H1 (cell line): ENCODE measurements around the gene ZNF423. TPM values are rescaled to one million over a fixed set of nuclear protein-coding genes. Genes with fewer than 3 reads are reported as not detected.

Source experiments
- CTCF ChIA-PET: fragments of 300-600 bp; sonication (Branson Sonifier 250); formaldehyde crosslinking; loops from one replicate; lab custom pipeline; 2021; ENCODE audit not compliant: partially characterized antibody; lab: Charles Lee
- POLR2A ChIA-PET: fragments of 300-600 bp; sonication (Branson Sonifier 250); formaldehyde crosslinking; loops from one replicate; lab custom pipeline; 2021; ENCODE audit warnings: inconsistent platforms; ENCODE audit not compliant: partially characterized antibody; lab: Charles Lee
- DNase-seq, 2 experiments: peaks; one replicate each; pipeline versions ENCODE4 v3.0.0 to v3.0.0-alpha.2; 2010 to 2022; ENCODE audit warnings: low spot score in 2 of 2, low read depth in 1 of 2, mixed read lengths in 1 of 2
- FAIRE-seq: peaks from 2 replicates; lab custom pipeline; 2011; peaks lifted over from hg19 to GRCh38; lab: Jason Lieb, UNC
- H2AFZ ChIP-seq: 2 replicates; pipeline ENCODE4 v1.8.1; 2012; ENCODE audit warnings: low read length, inconsistent platforms
- H2AK5ac ChIP-seq: 2 replicates; pipeline ENCODE4 v1.6.1; 2013; ENCODE audit warnings: low read depth, low read length
- H2BK120ac ChIP-seq: replicated peaks from 2 replicates; pipeline ENCODE3; 2013; ENCODE audit warnings: low read depth, low read length, inconsistent platforms
- H2BK12ac ChIP-seq: 2 replicates; pipeline ENCODE4 v1.6.1; 2013; ENCODE audit warnings: low read depth, low read length
- H2BK15ac ChIP-seq: 2 replicates; pipeline ENCODE4 v1.6.1; 2013; ENCODE audit warnings: low read length
- H2BK20ac ChIP-seq: 2 replicates; pipeline ENCODE4 v1.6.1; 2013; ENCODE audit warnings: low read length
- H2BK5ac ChIP-seq: 2 replicates; pipeline ENCODE4 v1.6.1; 2013; ENCODE audit warnings: low read depth, low read length
- H3K14ac ChIP-seq: 2 replicates; pipeline ENCODE4 v1.6.1; 2013; ENCODE audit warnings: inconsistent platforms; ENCODE audit not compliant: insufficient read length
- H3K18ac ChIP-seq: 2 replicates; pipeline ENCODE4 v1.6.1; 2013; ENCODE audit warnings: low read length; ENCODE audit errors: extremely low read depth
- H3K23ac ChIP-seq: 2 replicates; pipeline ENCODE4 v1.6.1; 2013; ENCODE audit warnings: inconsistent platforms; ENCODE audit not compliant: insufficient read length
- H3K23me2 ChIP-seq: 2 replicates; pipeline ENCODE4 v1.6.1; 2013; ENCODE audit warnings: low read depth, low read length
- H3K27ac ChIP-seq: 2 replicates; pipeline ENCODE4 v1.6.1; 2011; ENCODE audit warnings: low read depth, low read length, inconsistent platforms
- H3K27me3 ChIP-seq, 4 experiments: replicated peaks in 1 of 4; 1 replicate in 1 of 4; 2 replicates in 3 of 4; pipeline versions ENCODE4 v1.6.1 to v1.8.1; 2011 to 2013; ENCODE audit warnings: low read length in 3 of 4, mild to moderate bottlenecking in 3 of 4, inconsistent platforms in 2 of 4, mixed read lengths in 2 of 4, moderate library complexity in 1 of 4; ENCODE audit not compliant: control insufficient read depth in 3 of 4, insufficient read depth in 3 of 4; ENCODE audit errors: extremely low read depth in 1 of 4
- H3K36me3 ChIP-seq, 4 experiments: 2 replicates each; pipeline versions ENCODE4 v1.6.1 to v1.8.1; 2011 to 2013; ENCODE audit warnings: mild to moderate bottlenecking in 4 of 4, low read length in 3 of 4, moderate library complexity in 2 of 4, control low read depth in 1 of 4, inconsistent platforms in 1 of 4; ENCODE audit not compliant: insufficient read depth in 4 of 4, control insufficient read depth in 2 of 4
- H3K4ac ChIP-seq: replicated peaks from 2 replicates; pipeline ENCODE3; 2013; ENCODE audit warnings: low read length, low read depth, mixed read lengths, inconsistent platforms; ENCODE audit not compliant: insufficient read length
- H3K4me1 ChIP-seq, 4 experiments: replicated peaks in 1 of 4; 1 replicate in 1 of 4; 2 replicates in 3 of 4; pipeline versions ENCODE4 v1.6.1 to v1.8.1; 2011 to 2013; ENCODE audit warnings: low read length in 3 of 4, inconsistent platforms in 2 of 4, mixed read lengths in 1 of 4; ENCODE audit not compliant: insufficient read depth in 4 of 4, control insufficient read depth in 3 of 4
- H3K4me2 ChIP-seq, 2 experiments: 2 replicates each; pipeline versions ENCODE4 v1.6.1 to v1.8.1; 2011 to 2013; ENCODE audit warnings: low read depth in 2 of 2, low read length in 2 of 2, control low read depth in 1 of 2, inconsistent platforms in 1 of 2, mild to moderate bottlenecking in 1 of 2; ENCODE audit not compliant: insufficient read depth in 1 of 2
- H3K4me3 ChIP-seq, 4 experiments: fragments of 200-600, 300-600 bp in 1 of 4; sonication (generic), shearing (Covaris generic), sonication (Bioruptor Twin) in 1 of 4; 2 replicates each; pipeline versions ENCODE4 v1.5.1 to v1.8.1; 2011 to 2016; ENCODE audit warnings: low read length in 4 of 4, low read depth in 3 of 4, control low read depth in 2 of 4, inconsistent platforms in 2 of 4, mild to moderate bottlenecking in 2 of 4, mixed read lengths in 1 of 4, moderate library complexity in 1 of 4; ENCODE audit not compliant: insufficient read depth in 2 of 4; ENCODE audit errors: extremely low read depth in 1 of 4
- H3K56ac ChIP-seq: replicated peaks from 2 replicates; pipeline ENCODE3; 2013; ENCODE audit warnings: low read depth, mild to moderate bottlenecking, mixed read lengths, low read length, inconsistent platforms; ENCODE audit not compliant: insufficient read length
- H3K79me1 ChIP-seq: 2 replicates; pipeline ENCODE4 v1.6.1; 2013; ENCODE audit warnings: low read depth, low read length, control low read depth
- H3K79me2 ChIP-seq, 2 experiments: 2 replicates each; pipeline versions ENCODE4 v1.6.1 to v1.8.1; 2012 to 2013; ENCODE audit warnings: low read length in 2 of 2, mild to moderate bottlenecking in 2 of 2, inconsistent platforms in 1 of 2; ENCODE audit not compliant: insufficient read depth in 2 of 2, control insufficient read depth in 1 of 2
- H3K9ac ChIP-seq, 4 experiments: replicated peaks in 1 of 4; 1 replicate in 1 of 4; 2 replicates in 3 of 4; pipeline versions ENCODE4 v1.6.1 to v1.8.1; 2011 to 2013; ENCODE audit warnings: low read depth in 3 of 4, low read length in 3 of 4, control low read depth in 2 of 4, mild to moderate bottlenecking in 2 of 4, moderate library complexity in 2 of 4, inconsistent platforms in 1 of 4; ENCODE audit errors: extremely low read depth in 1 of 4
- H3K9me3 ChIP-seq, 2 experiments: 2 replicates each; pipeline versions ENCODE4 v1.6.1 to v1.8.1; 2012 to 2013; ENCODE audit warnings: mild to moderate bottlenecking in 2 of 2, moderate library complexity in 2 of 2, control low read depth in 1 of 2, inconsistent platforms in 1 of 2, low read depth in 1 of 2, low read length in 1 of 2, mixed read lengths in 1 of 2; ENCODE audit not compliant: insufficient read depth in 2 of 2
- H4K20me1 ChIP-seq, 2 experiments: replicated peaks in 1 of 2; 2 replicates each; pipeline versions ENCODE3 to v1.8.1; 2011 to 2013; ENCODE audit warnings: inconsistent platforms in 2 of 2, low read length in 2 of 2, mild to moderate bottlenecking in 1 of 2; ENCODE audit not compliant: insufficient read depth in 2 of 2, control insufficient read depth in 1 of 2
- H4K5ac ChIP-seq: 2 replicates; pipeline ENCODE4 v1.6.1; 2013; ENCODE audit warnings: low read length, low read depth, mixed read lengths, inconsistent platforms; ENCODE audit not compliant: insufficient read length
- H4K8ac ChIP-seq: 2 replicates; pipeline ENCODE4 v1.8.0; 2013; ENCODE audit warnings: mild to moderate bottlenecking, moderate library complexity, low read length, inconsistent platforms; ENCODE audit not compliant: insufficient read depth; ENCODE audit errors: extremely low read depth
- H4K91ac ChIP-seq: replicated peaks from 2 replicates; pipeline ENCODE3; 2013; ENCODE audit warnings: low read length, mixed read lengths, inconsistent platforms; ENCODE audit not compliant: insufficient read length
- ASH2L ChIP-seq: fragments of 200-600, 300-600 bp; sonication (generic); IDR thresholded peaks from one replicate; pipeline ENCODE4 v1.7.1; 2017; ENCODE audit warnings: low read length
- CHD2 ChIP-seq: IDR thresholded peaks from 2 replicates; pipeline ENCODE4 v1.6.1; 2012; ENCODE audit warnings: low read length, improper control_type of control experiment
- YY1 ChIP-seq: IDR thresholded peaks from 2 replicates; pipeline ENCODE4 v1.6.1; 2011; ENCODE audit warnings: low read depth, mild to moderate bottlenecking, low read length
- WGBS, 2 experiments: shearing (Covaris generic) in 1 of 2; methylation state at CpG; one replicate each; pipeline versions ENCODE4 v1.1.6 to v1.1.7; 2013 to 2015; ENCODE audit warnings: low lambda C conversion rate in 2 of 2, mixed read lengths in 2 of 2, inconsistent platforms in 1 of 2, low coverage in 1 of 2, missing lambda C conversion rate in 1 of 2; ENCODE audit not compliant: insufficient replicate concordance in 2 of 2, insufficient coverage in 1 of 2, insufficient read length in 1 of 2; ENCODE audit errors: extremely low coverage in 1 of 2, missing lambda C conversion rate in 1 of 2; 5-methylcytosine and 5-hydroxymethylcytosine counted together
- polyA plus RNA-seq, 7 experiments: library from polyadenylated mRNA; depleted of rRNA in 3 of 7; stranded (reverse) in 5 of 7; unstranded in 2 of 7; fragments of >200 nt in 5 of 7; fragments of 200-250 nt in 2 of 7; gene quantifications; 1 replicate in 5 of 7; 2 replicates in 1 of 7; 4 replicates in 1 of 7; pipeline versions ENCODE4 v1.2.1 to v1.2.3, GENCODE V29; 2011 to 2013; ENCODE audit warnings: missing spikeins in 2 of 7, mixed read lengths in 2 of 7
- total RNA-seq: library from RNA; stranded (reverse); fragmentation: NEBNext Ultra II Directional; extraction: Animal tissue kit (Norgen Biotek cat#: 25700); gene quantifications from 2 replicates; pipeline ENCODE4 v1.2.1, GENCODE V29; 2021

Gene ZNF423
- total and polyA plus RNA-seq, 2 of the 8 experiments (the other 6 are each of a cell fraction or from before 2014, with no cell fraction given) = 38.2 to 52.3 TPM

DNA sequence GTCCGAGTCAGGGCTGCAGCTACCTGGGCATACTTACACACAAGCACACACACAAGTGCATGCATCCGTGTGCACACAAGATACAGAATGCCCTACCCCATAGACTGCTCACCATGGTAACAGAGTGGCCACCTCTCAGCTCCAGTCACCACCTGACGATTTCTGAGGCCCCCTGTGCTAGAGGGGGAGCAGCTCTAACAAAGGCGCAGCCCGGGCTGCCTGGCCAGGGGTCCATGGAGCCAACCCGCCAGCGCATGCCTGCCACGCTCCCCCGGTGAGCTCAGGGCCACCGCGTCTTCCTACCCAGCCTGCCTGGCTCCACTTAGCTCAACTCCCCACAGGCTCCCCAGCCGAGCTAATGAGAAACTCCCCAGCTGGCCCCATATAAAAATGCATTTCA, 75.5 kb downstream of the ZNF423 start:
- no peak for FAIRE-seq
- WGBS, 2 experiments = 89% methylated on average over 12 of the region's 12 CpGs; no CpG with 5 or more reads in 1 of the 2 experiments

More for the DNA sequence above, 75.5 kb downstream of the ZNF423 start:
- POLR2A ChIA-PET = no interaction called here
- Histone ChIP-seq H2BK20ac (no peak overlapping the region), H4K5ac (no peak overlapping the region), H3K4me2 (no peak overlapping the region), H3K23me2 (peaks cover 1% of the 10 kb centered on the region; the same call in 1 of the 2 replicates), H3K4me3 (no peak overlapping the region), H3K56ac (no peak overlapping the region), H3K4ac (no peak overlapping the region), H3K14ac (no peak overlapping the region), H2BK120ac (no peak overlapping the region), H3K23ac (no peak overlapping the region), H4K91ac (no peak overlapping the region), H2BK5ac (no peak overlapping the region), H2BK12ac (no peak overlapping the region), H2AFZ (no peak overlapping the region), H4K20me1 (peaks cover 0 to 6% of the 10 kb centered on the region in 2 experiments), H3K9me3 (no peaks in the 10 kb centered on the region), H3K27ac (no peak overlapping the region), H3K9ac (no peak overlapping the region), H4K8ac (no peak overlapping the region; the same call in 1 of the 2 replicates), H3K79me1 (peaks cover 6% of the 10 kb centered on the region), H2AK5ac (no peak overlapping the region), H3K36me3 (peaks cover 0 to 4% (median under 1%) of the 10 kb centered on the region in 4 experiments; a peak in 3 of 8 replicates), H2BK15ac (0 out of 2 replicates have a peak overlapping the region, but pooled peaks have one; percentile 8), H3K4me1 (peaks cover 8 to 18% (median 12%) of the 10 kb centered on the region in 4 experiments), H3K27me3 (no peaks in the 10 kb centered on the region), H3K18ac (no peak overlapping the region), H3K79me2 (peaks cover 5 to 30% of the 10 kb centered on the region in 2 experiments; a peak in 3 of 4 replicates)
- CTCF ChIA-PET = interaction anchor here (3.0 to 3.1 kb wide), 2 partner anchors 12 to 16 kb away, joined by 15 to 18 read pairs; no protein-coding TSS in a partner anchor
- DNase-seq = no peak
- TF ChIP-seq CHD2 (no peak), YY1 (no peak), ASH2L (no peak)
